GM12874 (cell line): ENCODE measurements around the gene TERT.

ENCODE experiments used
- TF ChIP-seq, protein P1 (sequence below): IDR thresholded peaks from 2 replicates; pipeline ENCODE4 v1.5.1; 2011; ENCODE audit warnings: low read depth, mild to moderate bottlenecking, control low read depth, low read length, moderate library complexity; ENCODE audit not compliant: insufficient read depth

Gene TERT

DNA sequence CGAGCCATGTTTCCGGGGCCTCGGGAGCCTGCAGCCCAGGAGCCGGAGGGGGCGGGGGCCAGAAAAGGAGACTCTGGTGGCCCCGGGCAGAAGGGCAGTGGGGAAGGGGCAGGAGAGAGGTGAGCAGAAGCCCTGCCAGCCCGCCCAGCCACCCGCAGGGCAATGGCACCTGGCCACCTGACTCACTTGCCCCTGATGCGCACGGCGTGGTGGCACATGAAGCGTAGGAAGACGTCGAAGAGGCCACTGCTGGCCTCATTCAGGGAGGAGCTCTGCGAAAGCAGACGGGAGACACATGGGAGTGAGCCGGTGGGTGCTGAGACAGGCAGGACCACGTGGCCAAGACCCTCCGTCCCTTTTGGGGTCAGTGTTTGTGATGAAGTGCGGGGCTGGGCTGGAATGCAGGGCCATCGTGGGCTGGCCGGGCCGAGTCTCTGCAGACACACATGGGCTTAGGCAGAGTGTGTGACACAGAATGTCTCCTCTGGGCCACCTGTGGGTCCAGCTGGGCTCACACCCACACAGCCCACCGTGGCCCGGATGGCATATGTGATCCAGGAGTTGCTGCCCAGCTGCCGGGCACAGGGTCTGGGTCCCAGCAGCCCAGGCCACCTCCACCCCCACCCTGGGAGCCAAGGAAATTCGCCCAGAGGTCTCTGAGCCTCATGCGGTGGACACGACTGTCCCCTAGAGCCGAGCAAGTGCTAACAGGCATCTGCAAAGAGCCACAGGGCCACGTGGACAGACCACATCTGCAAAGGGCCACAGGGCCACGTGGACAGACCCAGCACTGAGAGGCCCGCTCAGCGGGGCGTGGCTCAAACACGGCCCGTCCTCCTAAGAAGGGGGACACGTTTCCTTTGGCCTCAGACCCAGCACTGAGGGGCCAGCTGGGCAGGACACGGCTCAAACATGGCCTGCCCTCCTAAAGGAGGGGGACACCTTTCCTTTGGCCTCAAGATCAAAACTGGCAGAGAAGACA, 23.6 kb downstream of the TERT start:
- TF ChIP-seq, protein P1, sequence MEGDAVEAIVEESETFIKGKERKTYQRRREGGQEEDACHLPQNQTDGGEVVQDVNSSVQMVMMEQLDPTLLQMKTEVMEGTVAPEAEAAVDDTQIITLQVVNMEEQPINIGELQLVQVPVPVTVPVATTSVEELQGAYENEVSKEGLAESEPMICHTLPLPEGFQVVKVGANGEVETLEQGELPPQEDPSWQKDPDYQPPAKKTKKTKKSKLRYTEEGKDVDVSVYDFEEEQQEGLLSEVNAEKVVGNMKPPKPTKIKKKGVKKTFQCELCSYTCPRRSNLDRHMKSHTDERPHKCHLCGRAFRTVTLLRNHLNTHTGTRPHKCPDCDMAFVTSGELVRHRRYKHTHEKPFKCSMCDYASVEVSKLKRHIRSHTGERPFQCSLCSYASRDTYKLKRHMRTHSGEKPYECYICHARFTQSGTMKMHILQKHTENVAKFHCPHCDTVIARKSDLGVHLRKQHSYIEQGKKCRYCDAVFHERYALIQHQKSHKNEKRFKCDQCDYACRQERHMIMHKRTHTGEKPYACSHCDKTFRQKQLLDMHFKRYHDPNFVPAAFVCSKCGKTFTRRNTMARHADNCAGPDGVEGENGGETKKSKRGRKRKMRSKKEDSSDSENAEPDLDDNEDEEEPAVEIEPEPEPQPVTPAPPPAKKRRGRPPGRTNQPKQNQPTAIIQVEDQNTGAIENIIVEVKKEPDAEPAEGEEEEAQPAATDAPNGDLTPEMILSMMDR: no peak

DNA sequence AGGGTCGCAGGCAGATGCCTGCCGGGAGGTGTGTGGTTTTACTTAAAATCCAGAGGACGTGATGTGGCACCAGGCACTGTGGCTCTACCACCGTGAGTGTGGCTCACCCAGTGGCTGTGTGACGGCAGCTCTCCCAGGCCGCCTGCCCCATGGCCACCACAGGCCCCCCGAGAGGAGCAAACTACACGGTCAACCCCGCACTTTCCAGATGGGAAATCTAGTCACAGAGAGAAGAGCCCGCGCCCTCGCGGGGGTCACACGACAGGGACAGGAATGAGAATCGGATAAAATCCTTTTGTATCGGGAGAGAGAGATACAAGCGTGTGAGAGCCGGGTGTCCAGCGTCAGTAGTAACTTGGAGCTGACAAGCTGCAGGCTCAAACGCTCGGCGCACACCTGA, 24.4 kb downstream of the TERT start:
- TF ChIP-seq, protein P1: no peak

DNA sequence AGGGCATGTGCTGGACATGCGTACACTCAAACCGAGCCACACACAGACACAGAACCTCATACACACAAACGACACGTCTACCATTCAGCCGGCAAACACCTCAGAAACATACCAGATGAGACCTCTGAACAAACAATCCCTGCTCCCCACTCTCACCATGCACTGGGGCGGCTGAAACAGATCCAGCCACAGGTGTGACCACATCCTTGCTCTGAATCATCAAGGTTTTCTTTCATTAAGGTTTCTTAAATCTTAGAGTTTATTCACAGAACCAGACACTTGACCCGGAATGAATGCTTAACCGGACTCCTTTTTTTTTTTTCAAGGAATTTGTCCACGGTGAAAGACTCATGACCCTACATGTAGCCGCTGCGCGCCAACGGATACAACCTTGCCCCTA, 26.2 kb downstream of the TERT start:
- TF ChIP-seq, protein P1: no peak

DNA sequence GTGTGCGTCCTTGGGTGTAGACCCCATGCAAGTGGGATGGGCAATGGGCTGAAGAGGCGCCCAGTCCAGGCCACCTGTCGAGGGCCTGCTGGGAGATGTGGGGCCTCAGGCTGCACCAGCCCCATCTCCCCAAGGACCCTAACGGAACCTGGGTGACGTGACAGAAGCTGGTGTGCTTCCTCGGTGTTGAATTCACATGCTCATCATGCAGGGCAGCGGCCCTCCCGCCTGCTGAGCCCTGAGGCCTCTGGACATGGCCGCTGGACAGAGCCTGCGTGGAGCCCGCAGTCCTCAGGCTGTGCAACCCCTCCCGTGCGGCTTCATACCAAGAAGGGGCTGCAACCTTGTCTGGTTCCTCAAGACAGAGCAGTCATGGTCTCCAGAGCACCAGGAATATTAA, 26.8 kb downstream of the TERT start:
- TF ChIP-seq, protein P1: no peak

DNA sequence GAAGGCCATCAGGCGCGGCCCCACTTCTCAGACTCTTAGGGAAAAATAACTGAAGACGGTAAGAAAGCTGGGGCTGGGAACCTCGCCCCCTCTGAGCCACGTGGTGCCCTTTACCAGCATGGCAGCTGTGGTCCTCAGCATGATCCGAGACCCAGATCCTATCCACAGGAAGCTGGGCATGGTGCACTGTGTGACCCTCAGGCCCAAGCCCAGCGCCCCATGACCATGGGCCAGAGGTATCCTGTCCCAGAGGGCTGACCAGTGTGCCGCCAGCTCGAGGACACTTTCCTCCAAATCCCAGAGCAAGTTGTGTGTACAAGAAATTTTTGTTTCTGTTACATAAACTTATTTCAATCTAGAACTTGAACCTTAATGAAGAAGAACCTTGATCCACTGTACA, 28.1 kb downstream of the TERT start:
- TF ChIP-seq, protein P1: no peak

DNA sequence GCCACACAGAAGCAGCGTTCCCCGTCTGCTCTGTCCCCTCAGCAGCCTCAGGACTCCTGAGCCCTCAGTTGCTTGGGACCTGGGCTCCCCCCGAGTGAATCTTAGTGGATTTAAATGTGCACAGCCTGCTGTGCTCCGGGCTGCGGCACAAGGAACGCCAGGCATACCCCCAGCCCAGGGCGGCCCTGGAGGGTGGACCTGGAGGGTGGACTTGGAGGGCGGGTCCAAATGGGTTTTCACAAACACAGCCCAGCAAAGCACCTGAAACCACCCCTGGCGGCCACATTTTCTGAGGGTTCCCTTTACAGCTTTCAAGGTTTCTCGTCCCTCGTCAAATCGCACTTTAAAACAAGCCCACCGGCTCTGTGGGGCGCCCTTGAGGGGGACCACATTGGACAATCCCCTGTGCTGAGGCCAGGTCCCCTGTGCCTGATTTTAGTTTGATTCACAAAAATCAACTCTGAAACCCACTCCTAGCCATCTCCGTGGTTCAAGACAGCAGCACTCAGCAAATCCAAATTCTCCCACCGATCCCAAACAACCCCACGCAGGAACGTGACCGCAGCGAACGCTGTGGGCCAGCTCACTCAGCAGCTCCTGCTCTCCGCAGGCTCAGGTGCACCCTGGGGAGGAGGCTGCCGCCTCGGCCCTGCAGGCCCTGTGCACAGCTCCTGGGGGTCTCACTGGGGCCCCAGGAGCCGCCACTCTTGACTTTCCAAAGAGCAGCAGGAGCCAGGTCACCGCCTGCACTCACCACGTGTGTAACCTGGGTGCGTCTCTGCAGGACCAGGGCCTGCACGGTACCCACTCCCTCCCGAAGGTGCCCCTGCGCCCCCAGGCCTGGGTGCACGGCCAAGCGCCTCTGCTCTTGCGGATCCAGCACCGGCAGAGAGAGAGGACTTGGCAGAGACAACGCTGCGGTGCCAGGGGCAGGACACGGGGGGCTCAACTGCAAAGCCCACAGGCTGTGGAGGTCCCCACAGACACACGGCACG, 29.1 kb downstream of the TERT start:
- TF ChIP-seq, protein P1: no peak

DNA sequence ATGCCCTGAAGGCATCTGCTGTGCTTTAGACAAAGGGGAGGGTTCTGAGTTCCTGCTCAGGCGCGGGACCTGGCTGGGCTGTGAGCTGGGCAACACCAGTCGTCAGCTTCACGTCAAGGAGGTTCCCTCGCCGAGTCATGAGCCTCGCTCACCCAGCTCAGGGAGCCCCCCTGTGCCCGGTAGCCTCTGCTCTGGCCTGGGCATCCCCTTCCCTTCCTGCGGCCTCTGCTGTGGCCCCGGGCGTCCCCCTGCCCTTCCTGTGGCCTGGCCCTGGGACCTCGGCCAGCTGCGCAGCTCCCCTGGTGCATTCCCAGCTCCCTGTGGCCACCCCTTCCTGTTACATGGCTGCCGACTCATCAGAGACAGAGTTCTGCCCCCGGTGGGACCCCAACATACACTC, 29.8 kb downstream of the TERT start:
- TF ChIP-seq, protein P1: no peak
